DOHH2 (cell line): ENCODE data around the gene NOD1.

Experiments
- CTCF ChIP-seq: fragments of 200-600 bp; sonication (generic); IDR thresholded peaks from one replicate; pipeline ENCODE4 v1.5.1; 2014; ENCODE audit warnings: antibody characterized with exemption, mild to moderate bottlenecking, low read depth, low read length; ENCODE audit not compliant: poor library complexity, severe bottlenecking
- EZH2phosphoT487 ChIP-seq: fragments of 200-600 bp; sonication (generic); IDR thresholded peaks from 2 replicates; pipeline ENCODE4 v1.6.1; 2017; ENCODE audit warnings: borderline replicate concordance, mild to moderate bottlenecking, antibody characterized with exemption, low read length, moderate library complexity, mixed read lengths

DNA sequence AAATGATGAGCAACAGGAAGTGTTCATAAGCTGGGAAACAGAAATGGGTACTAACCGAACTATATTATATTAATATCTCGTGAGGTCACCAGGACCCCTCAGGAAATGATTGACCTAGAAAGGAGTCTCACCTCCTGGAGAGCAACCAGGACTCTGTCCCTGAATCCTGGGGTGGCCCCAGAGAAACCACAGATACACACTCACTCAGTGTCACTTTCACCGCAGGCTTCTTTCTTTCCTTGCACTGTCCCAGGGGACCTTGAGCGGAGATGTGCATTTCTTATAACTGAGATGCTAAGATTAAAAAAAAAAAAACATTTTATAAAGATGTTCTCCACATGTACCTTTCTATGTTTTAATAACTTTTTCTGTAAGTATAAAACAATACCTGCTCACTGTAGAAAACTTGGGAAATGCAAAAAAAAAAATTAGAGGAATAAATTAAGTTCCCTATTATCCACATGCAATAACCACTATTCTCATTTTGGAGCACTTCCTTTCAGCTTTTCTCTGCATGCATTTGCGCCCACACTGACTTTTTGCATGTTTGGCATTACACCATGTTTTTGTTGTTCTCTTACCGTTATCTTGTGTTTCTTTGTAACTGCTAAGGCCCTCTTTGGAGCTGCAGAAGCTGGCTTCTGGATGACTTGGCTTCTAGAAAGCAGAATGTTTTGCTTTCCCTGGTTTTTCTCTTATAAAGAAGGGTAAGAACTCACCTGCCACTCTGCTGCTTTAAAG lies 15.0 kb downstream of the NOD1 start:
- TF ChIP-seq CTCF (no peak), EZH2phosphoT487 (no peak)
